NCI-H2081 treated with DMSO at 0.1 percent for 48 hours (cell line): ENCODE results near the gene NUP210.
"Not testable (repeated sequence)": the region's sequence is repeated elsewhere in the genome, so short reads cannot be mapped to it uniquely, and the experiment has no call there.

Experiments used
- DNase-seq: peaks from one replicate; lab custom pipeline; 2025; lab: John Stamatoyannopoulos, UW

NUP210 gene

GRCh38 chr3:13406190-13406589 is 13.9 kb downstream of the NUP210 start:
- DNase-seq, result no peak

- DNase-seq, result no peak
Observed at GRCh38 chr3:13405614-13406013, 14.5 kb downstream of the NUP210 start.

GRCh38 chr3:13404626-13405452 is 15.3 kb downstream of the NUP210 start:
- no peak for DNase-seq

GRCh38 chr3:13403847-13404246 is 16.3 kb downstream of the NUP210 start:
- DNase-seq, result no peak

GRCh38 chr3:13403213-13403819 is 16.8 kb downstream of the NUP210 start:
- DNase-seq, result no peak

- DNase-seq, result no peak
Observed at GRCh38 chr3:13401149-13401548, 19.0 kb downstream of the NUP210 start.

GRCh38 chr3:13400114-13400673 is 19.9 kb downstream of the NUP210 start:
- no peak for DNase-seq

- no peak for DNase-seq
Observed at GRCh38 chr3:13399603-13400002, 20.5 kb downstream of the NUP210 start.

GRCh38 chr3:13397316-13397715 is 22.8 kb downstream of the NUP210 start:
- DNase-seq, result no peak

GRCh38 chr3:13394363-13394762 is 25.8 kb downstream of the NUP210 start:
- DNase-seq, result no peak

- DNase-seq, result no peak
Observed at GRCh38 chr3:13393427-13394360, 26.4 kb downstream of the NUP210 start.

- DNase-seq, result no peak
Observed at GRCh38 chr3:13391308-13391707, 28.8 kb downstream of the NUP210 start.

- no peak for DNase-seq
Observed at GRCh38 chr3:13389378-13389777, 30.7 kb downstream of the NUP210 start.

GRCh38 chr3:13388816-13389215 is 31.3 kb downstream of the NUP210 start:
- DNase-seq, result no peak

- no peak for DNase-seq
Observed at GRCh38 chr3:13385373-13385965, 34.7 kb downstream of the NUP210 start.

- DNase-seq, result no peak
Observed at GRCh38 chr3:13380971-13381370, 39.2 kb downstream of the NUP210 start.

- no peak for DNase-seq
Observed at GRCh38 chr3:13379201-13379830, 40.8 kb downstream of the NUP210 start.

GRCh38 chr3:13378155-13378554 is 42.0 kb downstream of the NUP210 start:
- no peak for DNase-seq

GRCh38 chr3:13377741-13378140 is 42.4 kb downstream of the NUP210 start:
- not testable (repeated sequence) for DNase-seq

GRCh38 chr3:13377021-13377420 is 43.1 kb downstream of the NUP210 start:
- DNase-seq, result no peak

GRCh38 chr3:13376091-13376490 is 44.0 kb downstream of the NUP210 start:
- DNase-seq, result no peak
